HFFc6 (cell line): ENCODE results near the gene USB1. TPM values are rescaled to one million over a fixed set of nuclear protein-coding genes. Genes with fewer than 3 reads are reported as not detected.

Experiments used
- DNase-seq: peaks from one replicate; pipeline ENCODE4 v3.0.0-alpha.2; 2018
- H3K27ac Mint-ChIP-seq: 2 replicates; pipeline ENCODE4 v1.8.0; 2020; ENCODE audit warnings: mild to moderate bottlenecking, mixed read lengths
- H3K27me3 Mint-ChIP-seq: 2 replicates; pipeline ENCODE4 v1.8.0; 2021; ENCODE audit warnings: mild to moderate bottlenecking, moderate library complexity, mixed read lengths; ENCODE audit not compliant: insufficient read depth
- H3K36me3 Mint-ChIP-seq: 2 replicates; pipeline ENCODE4 v1.8.0; 2021; ENCODE audit warnings: low read depth, mixed read lengths
- H3K4me1 Mint-ChIP-seq: 2 replicates; pipeline ENCODE4 v1.8.0; 2020; ENCODE audit warnings: low read depth, mixed read lengths
- H3K4me3 Mint-ChIP-seq: 2 replicates; pipeline ENCODE4 v1.8.0; 2020; ENCODE audit warnings: mild to moderate bottlenecking, moderate library complexity, mixed read lengths
- H3K9me3 Mint-ChIP-seq: 2 replicates; pipeline ENCODE4 v1.8.0; 2020; ENCODE audit warnings: mild to moderate bottlenecking, mixed read lengths
- CTCF ChIP-seq: fragments of 200-600 bp; sonication (generic); IDR thresholded peaks from 2 replicates; pipeline ENCODE4 v1.5.0; 2021; ENCODE audit warnings: antibody characterized with exemption, mild to moderate bottlenecking
- total RNA-seq, 6 experiments: library from RNA; stranded (reverse); fragmentation: NEBNext Ultra II Directional; extraction: Animal tissue kit (Norgen Biotek cat#: 25700); gene quantifications; 2 replicates in 1 of 6; 3 replicates in 5 of 6; pipeline ENCODE4 v1.2.3, GENCODE V29; 2021

USB1 gene
- total RNA-seq, 6 experiments from 2014 or later, result 62.9 to 88.3 (median 76.3) TPM

- Mint-ChIP-seq H3K4me1 (no peaks in the 10 kb centered on the region), H3K27me3 (peaks cover 38% of the 10 kb centered on the region), H3K27ac (no peak overlapping the region), H3K4me3 (no peak overlapping the region), H3K36me3 (no peaks in the 10 kb centered on the region), H3K9me3 (no peaks in the 10 kb centered on the region)
- TF ChIP-seq CTCF, result no peak
- no peak for DNase-seq
Observed at GRCh38 chr16:57960310-57960709, 40.9 kb upstream of the USB1 start.

GRCh38 chr16:57960826-57961472 lies 40.3 kb upstream of the USB1 start:
- no peak for DNase-seq
- no peak overlapping the region for H3K4me3 Mint-ChIP-seq
- H3K9me3 Mint-ChIP-seq, result no peaks in the 10 kb centered on the region
- peaks cover 36% of the 10 kb centered on the region for H3K27me3 Mint-ChIP-seq
- TF ChIP-seq CTCF, result no peak
- no peak overlapping the region for H3K27ac Mint-ChIP-seq
- H3K4me1 Mint-ChIP-seq, result no peaks in the 10 kb centered on the region
- no peaks in the 10 kb centered on the region for H3K36me3 Mint-ChIP-seq

GRCh38 chr16:57961538-57961937 lies 39.7 kb upstream of the USB1 start:
- no peak overlapping the region for H3K4me3 Mint-ChIP-seq
- H3K4me1 Mint-ChIP-seq, result no peaks in the 10 kb centered on the region
- H3K9me3 Mint-ChIP-seq, result no peaks in the 10 kb centered on the region
- peaks cover 36% of the 10 kb centered on the region for H3K27me3 Mint-ChIP-seq
- TF ChIP-seq CTCF, result no peak
- H3K36me3 Mint-ChIP-seq, result no peaks in the 10 kb centered on the region
- H3K27ac Mint-ChIP-seq, result no peak overlapping the region
- DNase-seq, result no peak

- H3K4me3 Mint-ChIP-seq, result no peak overlapping the region
- no peaks in the 10 kb centered on the region for H3K4me1 Mint-ChIP-seq
- no peaks in the 10 kb centered on the region for H3K36me3 Mint-ChIP-seq
- peaks cover 36% of the 10 kb centered on the region for H3K27me3 Mint-ChIP-seq
- no peak overlapping the region for H3K27ac Mint-ChIP-seq
- no peak for TF ChIP-seq CTCF
- H3K9me3 Mint-ChIP-seq, result no peaks in the 10 kb centered on the region
- DNase-seq, result no peak
Observed at GRCh38 chr16:57962046-57962445, 39.2 kb upstream of the USB1 start.

- no peaks in the 10 kb centered on the region for H3K4me1 Mint-ChIP-seq
- no peak for DNase-seq
- H3K27me3 Mint-ChIP-seq, result peaks cover 36% of the 10 kb centered on the region
- H3K9me3 Mint-ChIP-seq, result no peaks in the 10 kb centered on the region
- no peak for TF ChIP-seq CTCF
- H3K4me3 Mint-ChIP-seq, result no peak overlapping the region
- H3K27ac Mint-ChIP-seq, result no peak overlapping the region
- H3K36me3 Mint-ChIP-seq, result no peaks in the 10 kb centered on the region
Observed at GRCh38 chr16:57962756-57963155, 38.5 kb upstream of the USB1 start.
